H9 (cell line): ENCODE results near the gene EDA2R. TPM values are rescaled to one million over a fixed set of nuclear protein-coding genes. Genes with fewer than 3 reads are reported as not detected.

Source experiments
- DNase-seq: peaks from one replicate; pipeline ENCODE4 v3.0.0-alpha.2; 2017
- H2AFZ ChIP-seq: one replicate; pipeline ENCODE4 v1.6.1; 2013; ENCODE audit warnings: mild to moderate bottlenecking, low read length, control low read depth, moderate library complexity
- H2AK5ac ChIP-seq: 2 replicates; pipeline ENCODE4 v1.6.1; 2013; ENCODE audit warnings: low read length, control low read depth, mixed read lengths; ENCODE audit not compliant: insufficient read length
- H2BK120ac ChIP-seq: one replicate; pipeline ENCODE4 v1.6.1; 2013; ENCODE audit warnings: low read depth, mild to moderate bottlenecking, low read length, control low read depth, inconsistent platforms; ENCODE audit not compliant: poor library complexity, severe bottlenecking
- H2BK12ac ChIP-seq: 2 replicates; pipeline ENCODE4 v1.6.1; 2013; ENCODE audit warnings: low read length, control low read depth, mixed read lengths, low read depth; ENCODE audit not compliant: insufficient read length
- H2BK15ac ChIP-seq: 2 replicates; pipeline ENCODE4 v1.6.1; 2013; ENCODE audit warnings: low read depth, low read length, control low read depth
- H2BK20ac ChIP-seq: one replicate; pipeline ENCODE4 v1.6.1; 2013; ENCODE audit warnings: low read depth, mild to moderate bottlenecking, low read length, control low read depth, inconsistent platforms; ENCODE audit not compliant: poor library complexity, severe bottlenecking
- H2BK5ac ChIP-seq: 2 replicates; pipeline ENCODE4 v1.6.1; 2013; ENCODE audit warnings: low read length, control low read depth, mixed read lengths; ENCODE audit not compliant: insufficient read length
- H3K14ac ChIP-seq: 2 replicates; pipeline ENCODE4 v1.6.1; 2013; ENCODE audit warnings: low read length, control low read depth; ENCODE audit not compliant: insufficient read depth
- H3K18ac ChIP-seq: 2 replicates; pipeline ENCODE4 v1.6.1; 2013; ENCODE audit warnings: low read depth, mild to moderate bottlenecking, mixed read lengths, low read length, control low read depth; ENCODE audit not compliant: insufficient read length
- H3K23ac ChIP-seq: 2 replicates; pipeline ENCODE4 v1.6.1; 2013; ENCODE audit warnings: low read length, control low read depth, mixed read lengths, low read depth; ENCODE audit not compliant: insufficient read length
- H3K23me2 ChIP-seq: 2 replicates; pipeline ENCODE4 v1.6.1; 2013; ENCODE audit warnings: low read depth, mild to moderate bottlenecking, mixed read lengths, low read length, control low read depth; ENCODE audit not compliant: insufficient read length, poor library complexity, severe bottlenecking
- H3K27ac ChIP-seq: 2 replicates; pipeline ENCODE4 v1.5.1; 2013; ENCODE audit warnings: low read length, control low read depth, mixed read lengths, low read depth; ENCODE audit not compliant: insufficient read length
- H3K27me3 ChIP-seq: 2 replicates; pipeline ENCODE4 v1.6.1; 2013; ENCODE audit warnings: low read length, control low read depth, inconsistent platforms; ENCODE audit not compliant: insufficient read depth
- H3K4ac ChIP-seq: 2 replicates; pipeline ENCODE4 v1.6.1; 2013; ENCODE audit warnings: low read depth, mild to moderate bottlenecking, control low read depth, inconsistent platforms, low read length, moderate library complexity
- H3K4me1 ChIP-seq: 2 replicates; pipeline ENCODE4 v1.6.1; 2013; ENCODE audit warnings: low read length, control low read depth, inconsistent platforms; ENCODE audit not compliant: insufficient read depth
- H3K4me2 ChIP-seq: 2 replicates; pipeline ENCODE4 v1.6.1; 2013; ENCODE audit warnings: low read length, control low read depth, mixed read lengths; ENCODE audit not compliant: insufficient read length, insufficient read depth
- H3K56ac ChIP-seq: 2 replicates; pipeline ENCODE4 v1.6.1; 2013; ENCODE audit warnings: low read depth, mild to moderate bottlenecking, mixed read lengths, low read length, control low read depth; ENCODE audit not compliant: insufficient read length
- H3K79me1 ChIP-seq: 2 replicates; pipeline ENCODE4 v1.6.1; 2013; ENCODE audit warnings: low read depth, mild to moderate bottlenecking, moderate library complexity, low read length, control low read depth, inconsistent platforms; ENCODE audit not compliant: insufficient read depth, poor library complexity, severe bottlenecking
- H3K79me2 ChIP-seq: 2 replicates; pipeline ENCODE4 v1.6.1; 2013; ENCODE audit warnings: low read length, control low read depth, inconsistent platforms; ENCODE audit not compliant: insufficient read depth
- H3K9ac ChIP-seq: 2 replicates; pipeline ENCODE4 v1.6.1; 2013; ENCODE audit warnings: low read length, control low read depth, mixed read lengths; ENCODE audit not compliant: insufficient read length; ENCODE audit errors: extremely low read depth
- H3K9me3 ChIP-seq: one replicate; pipeline ENCODE4 v1.6.1; 2013; ENCODE audit warnings: low read depth, low read length, inconsistent platforms; ENCODE audit not compliant: control insufficient read depth
- H3T11ph ChIP-seq: one replicate; pipeline ENCODE4 v1.6.1; 2013; ENCODE audit warnings: mild to moderate bottlenecking, low read length, control low read depth, inconsistent platforms
- H4K20me1 ChIP-seq: one replicate; pipeline ENCODE4 v1.6.1; 2013; ENCODE audit not compliant: control insufficient read depth, insufficient read length, insufficient read depth
- H4K5ac ChIP-seq: 2 replicates; pipeline ENCODE4 v1.6.1; 2013; ENCODE audit warnings: low read depth, mild to moderate bottlenecking, mixed read lengths, low read length, control low read depth; ENCODE audit not compliant: insufficient read length
- H4K8ac ChIP-seq: replicated peaks from 2 replicates; pipeline ENCODE4 v1.6.1; 2013; ENCODE audit warnings: low read length, control low read depth, mixed read lengths, low read depth; ENCODE audit not compliant: insufficient read length
- H4K91ac ChIP-seq: 2 replicates; pipeline ENCODE4 v1.6.1; 2013; ENCODE audit warnings: low read depth, mild to moderate bottlenecking, moderate library complexity, mixed read lengths, low read length, control low read depth; ENCODE audit not compliant: insufficient read length
- H3K27ac Mint-ChIP-seq, 3 experiments: 2 replicates in 2 of 3; 3 replicates in 1 of 3; pipeline ENCODE4 v1.8.0; 2020 to 2021; ENCODE audit warnings: mixed read lengths in 3 of 3, mild to moderate bottlenecking in 1 of 3, moderate library complexity in 1 of 3
- H3K27me3 Mint-ChIP-seq: 2 replicates; pipeline ENCODE4 v1.8.0; 2021; ENCODE audit warnings: low read depth, mild to moderate bottlenecking, moderate library complexity, mixed read lengths
- H3K36me3 Mint-ChIP-seq, 3 experiments: 2 replicates in 2 of 3; 3 replicates in 1 of 3; pipeline ENCODE4 v1.8.0; 2020 to 2021; ENCODE audit warnings: low read depth in 3 of 3, mixed read lengths in 3 of 3; ENCODE audit not compliant: insufficient read depth in 1 of 3
- H3K4me1 Mint-ChIP-seq, 2 experiments: 2 replicates each; pipeline ENCODE4 v1.8.0; 2020; ENCODE audit warnings: mixed read lengths in 2 of 2
- H3K4me3 Mint-ChIP-seq, 2 experiments: 2 replicates in 1 of 2; 3 replicates in 1 of 2; pipeline ENCODE4 v1.8.0; 2020 to 2021; ENCODE audit warnings: mild to moderate bottlenecking in 2 of 2, mixed read lengths in 2 of 2, moderate library complexity in 1 of 2
- H3K9me3 Mint-ChIP-seq, 2 experiments: 2 replicates in 1 of 2; 3 replicates in 1 of 2; pipeline ENCODE4 v1.8.0; 2020; ENCODE audit warnings: mild to moderate bottlenecking in 2 of 2, mixed read lengths in 2 of 2, moderate library complexity in 1 of 2
- WGBS: extraction: QIAGEN DNeasy Blood & Tissue Kit; methylation state at CpG from one replicate; pipeline ENCODE4 v1.1.7; 2013; ENCODE audit warnings: missing lambda C conversion rate, low lambda C conversion rate, mixed read lengths; ENCODE audit not compliant: insufficient read length; ENCODE audit errors: extremely low coverage; 5-methylcytosine and 5-hydroxymethylcytosine counted together
- long read RNA-seq: library from polyadenylated mRNA; unstranded; transcript quantifications from one replicate; pipeline ENCODE4 v2.0.0, GENCODE V29; 2020
- total RNA-seq: library from RNA; stranded (reverse); gene quantifications from 2 replicates; pipeline ENCODE4 v1.2.1, GENCODE V29; 2021
- TF ChIP-seq, protein P1 (sequence below): fragments of 200-600 bp; sonication (generic); conservative IDR thresholded peaks from 3 replicates; pipeline ENCODE4 v1.8.0; 2021; ENCODE audit warnings: antibody characterized with exemption, mild to moderate bottlenecking

The EDA2R gene
- 6.6 and 8.3 TPM in 2 replicates for total RNA-seq
- long read RNA-seq, partial matches to known transcripts = 2 of 51 reads
- long read RNA-seq, other reads (novel, unspliced or antisense) = 44 of 51 reads

GRCh38 chrX:66638591-66639500 is at the start of gene EDA2R:
Gene EDA2R, minus strand, starts transcription at chrX:66639078. Its CDS starts 23,058 bp downstream, at chrX:66616020.
- Mint-ChIP-seq H3K27ac (peak within 1 kb of the TSS in 2 of 3 experiments; percentile 62 to 86; a peak in 4 of 7 replicates), H3K4me1 (peaks cover 19 to 20% of the 10 kb centered on the region in 2 experiments), H3K4me3 (peak within 1 kb of the TSS; percentile 82 to 85), H3K36me3 (peaks cover 0 to 2% (median under 1%) of the 10 kb centered on the region in 3 experiments; a peak in 3 of 7 replicates), H3K9me3 (peaks cover 68 to 72% of the 10 kb centered on the region in 2 experiments), H3K27me3 (peaks cover 2% of the 10 kb centered on the region)
- Histone ChIP-seq H3K4me2 (peak within 1 kb of the TSS; percentile 96), H2BK12ac (no peak within 1 kb of the TSS), H3K4me1 (no peaks in the 10 kb centered on the region; the same call in 1 of the 2 replicates), H3K4ac (no peak within 1 kb of the TSS), H2BK15ac (no peak within 1 kb of the TSS), H3K27me3 (no peaks in the 10 kb centered on the region), H2BK20ac (no peak within 1 kb of the TSS), H4K91ac (no peak within 1 kb of the TSS), H4K20me1 (no peaks in the 10 kb centered on the region), H3K23me2 (peaks cover 6% of the 10 kb centered on the region), H2AK5ac (no peak within 1 kb of the TSS), H3K18ac (no peak within 1 kb of the TSS), H4K5ac (no peak within 1 kb of the TSS), H3K9ac (peak within 1 kb of the TSS; percentile 38), H3T11ph (no peak within 1 kb of the TSS), H3K27ac (no peak within 1 kb of the TSS), H2AFZ (peak within 1 kb of the TSS; percentile 85), H3K79me1 (no peaks in the 10 kb centered on the region), H2BK5ac (no peak within 1 kb of the TSS), H3K23ac (no peak within 1 kb of the TSS), H3K56ac (no peak within 1 kb of the TSS), H3K79me2 (peaks cover 2% of the 10 kb centered on the region; the same call in 1 of the 2 replicates), H3K9me3 (peaks cover 29% of the 10 kb centered on the region), H2BK120ac (no peak within 1 kb of the TSS), H3K14ac (no peak within 1 kb of the TSS; the same call in 1 of the 2 replicates), H4K8ac (no peak within 1 kb of the TSS)
- WGBS = no CpG with 5 or more reads among the region's 32 CpGs
- DNase-seq = peak; percentile 78
- TF ChIP-seq, protein P1, sequence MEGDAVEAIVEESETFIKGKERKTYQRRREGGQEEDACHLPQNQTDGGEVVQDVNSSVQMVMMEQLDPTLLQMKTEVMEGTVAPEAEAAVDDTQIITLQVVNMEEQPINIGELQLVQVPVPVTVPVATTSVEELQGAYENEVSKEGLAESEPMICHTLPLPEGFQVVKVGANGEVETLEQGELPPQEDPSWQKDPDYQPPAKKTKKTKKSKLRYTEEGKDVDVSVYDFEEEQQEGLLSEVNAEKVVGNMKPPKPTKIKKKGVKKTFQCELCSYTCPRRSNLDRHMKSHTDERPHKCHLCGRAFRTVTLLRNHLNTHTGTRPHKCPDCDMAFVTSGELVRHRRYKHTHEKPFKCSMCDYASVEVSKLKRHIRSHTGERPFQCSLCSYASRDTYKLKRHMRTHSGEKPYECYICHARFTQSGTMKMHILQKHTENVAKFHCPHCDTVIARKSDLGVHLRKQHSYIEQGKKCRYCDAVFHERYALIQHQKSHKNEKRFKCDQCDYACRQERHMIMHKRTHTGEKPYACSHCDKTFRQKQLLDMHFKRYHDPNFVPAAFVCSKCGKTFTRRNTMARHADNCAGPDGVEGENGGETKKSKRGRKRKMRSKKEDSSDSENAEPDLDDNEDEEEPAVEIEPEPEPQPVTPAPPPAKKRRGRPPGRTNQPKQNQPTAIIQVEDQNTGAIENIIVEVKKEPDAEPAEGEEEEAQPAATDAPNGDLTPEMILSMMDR = no peak
